ENCODE results near the gene ATP1B4. TPM values are rescaled to one million over a fixed set of nuclear protein-coding genes. Genes with fewer than 3 reads are reported as not detected.

Gene ATP1B4
- polyA plus RNA-seq (2013, experiment 1 of 2): not detected
- not detected for polyA plus RNA-seq (2013, experiment 2 of 2)

DNA sequence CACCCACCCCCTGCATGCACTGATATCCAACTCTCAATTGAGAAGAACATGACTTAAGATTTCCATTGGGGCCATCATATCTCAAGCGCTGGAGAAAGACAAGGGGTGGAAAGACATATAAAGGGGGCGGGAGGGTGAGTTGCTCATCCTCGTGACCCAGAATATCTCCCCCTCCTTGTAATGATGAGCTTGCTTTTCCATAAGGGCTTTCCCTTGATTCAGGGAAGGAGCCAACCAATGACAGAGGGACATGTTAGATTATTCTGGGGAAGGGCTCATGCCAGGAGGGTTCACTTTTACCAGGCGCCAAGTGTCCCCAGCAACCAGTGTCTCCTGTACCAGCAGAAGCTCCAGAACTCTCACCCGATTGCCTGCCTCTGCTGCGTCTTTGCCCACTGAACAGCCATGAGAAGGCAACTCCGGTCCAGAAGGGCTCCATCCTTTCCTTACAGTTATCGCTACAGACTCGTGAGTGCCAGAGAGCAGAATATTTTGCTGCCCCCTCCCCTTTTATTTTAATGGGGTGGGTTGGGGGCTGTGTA, at the start of gene ATP1B4:
Gene ATP1B4 (plus strand): TSS at position 326 of the 542 bp plus-strand sequence. CDS start 80 bp downstream, at position 406.
- 96% methylated on average over 8 of the region's 9 CpGs for WGBS
- no peaks in the 10 kb centered on the region for H3K9me3 ChIP-seq (ENCODE audit: insufficient read depth, low read depth, low read length)
- no peak within 1 kb of the TSS for H3K9ac ChIP-seq (ENCODE audit: low read depth, low read length)
- H3K4me1 ChIP-seq (ENCODE audit: insufficient read depth, low read length): no peaks in the 10 kb centered on the region
- H3K36me3 ChIP-seq (ENCODE audit: insufficient read depth, low read length): no peaks in the 10 kb centered on the region
- no peaks in the 10 kb centered on the region for H3K27me3 ChIP-seq (ENCODE audit: insufficient read depth, low read length)
- H3K4me3 ChIP-seq (ENCODE audit: low read length): no peak within 1 kb of the TSS
- no peak within 1 kb of the TSS for H3K27ac ChIP-seq (ENCODE audit: low read depth, low read length)

DNA sequence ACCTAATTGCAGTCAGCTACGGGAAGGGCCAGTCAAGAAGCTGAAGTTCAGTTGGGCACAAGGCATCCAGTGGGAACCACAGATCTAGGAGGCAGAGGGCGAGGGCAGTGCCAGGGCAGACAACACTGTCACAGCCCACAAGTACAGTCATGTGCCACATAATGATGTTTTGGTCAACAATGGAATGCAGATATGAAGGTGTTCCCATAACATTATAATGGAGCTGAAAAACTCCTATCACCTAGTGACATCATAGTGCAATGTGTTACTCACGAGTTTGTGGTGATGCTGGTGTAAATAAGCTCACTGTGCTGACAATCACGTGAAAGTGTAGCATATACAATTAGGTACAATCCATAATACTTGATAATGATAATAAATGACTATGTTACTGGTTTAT, 46.1 kb upstream of the ATP1B4 start:
- no peak overlapping the region for H3K9ac ChIP-seq (ENCODE audit: low read depth, low read length)
- no peak overlapping the region for H3K27ac ChIP-seq (ENCODE audit: low read depth, low read length)
- H3K9me3 ChIP-seq (ENCODE audit: insufficient read depth, low read depth, low read length): no peaks in the 10 kb centered on the region
- no peaks in the 10 kb centered on the region for H3K4me1 ChIP-seq (ENCODE audit: insufficient read depth, low read length)
- no peaks in the 10 kb centered on the region for H3K36me3 ChIP-seq (ENCODE audit: insufficient read depth, low read length)
- H3K27me3 ChIP-seq (ENCODE audit: insufficient read depth, low read length): peaks cover 61% of the 10 kb centered on the region
- 78% methylated on average over 2 of the region's 4 CpGs for WGBS
- no peak overlapping the region for H3K4me3 ChIP-seq (ENCODE audit: low read length)

DNA sequence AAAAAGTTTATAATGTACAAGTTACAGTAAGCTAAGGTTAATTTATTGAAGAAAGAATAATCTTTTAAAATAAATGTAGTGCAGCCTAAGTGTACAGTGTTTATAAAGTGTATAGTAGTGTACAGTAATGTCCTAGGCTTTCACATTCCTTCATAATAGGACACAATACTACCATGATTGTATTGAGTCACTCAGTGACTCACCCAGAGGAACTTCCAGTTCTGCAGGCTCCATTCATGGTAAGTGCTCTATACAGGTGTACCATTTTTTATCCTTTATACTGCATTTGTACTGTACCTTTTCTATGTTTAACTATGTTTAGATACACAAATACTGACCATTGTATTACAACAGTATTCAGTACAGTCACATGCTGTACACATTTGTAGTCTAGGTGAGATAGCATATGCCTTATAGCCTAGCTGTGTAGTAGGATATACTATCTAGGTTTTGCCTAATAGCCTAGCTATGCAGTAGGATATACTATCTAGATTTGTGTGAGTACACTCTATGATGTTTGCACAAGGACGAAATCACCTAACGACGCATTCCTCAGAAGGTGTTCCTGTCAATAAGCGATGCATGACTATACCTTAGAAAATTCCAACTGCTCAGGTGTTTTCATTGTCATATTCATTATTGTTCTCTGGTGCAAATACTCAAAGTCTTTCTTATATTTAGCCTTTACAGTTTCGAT, 45.2 kb upstream of the ATP1B4 start:
- Histone ChIP-seq H3K4me1 (ENCODE audit: insufficient read depth, low read length) (no peaks in the 10 kb centered on the region), H3K27ac (ENCODE audit: low read depth, low read length) (no peak overlapping the region), H3K27me3 (ENCODE audit: insufficient read depth, low read length) (peaks cover 52% of the 10 kb centered on the region), H3K9me3 (ENCODE audit: insufficient read depth, low read depth, low read length) (no peaks in the 10 kb centered on the region), H3K9ac (ENCODE audit: low read depth, low read length) (no peak overlapping the region), H3K36me3 (ENCODE audit: insufficient read depth, low read length) (no peaks in the 10 kb centered on the region), H3K4me3 (ENCODE audit: low read length) (no peak overlapping the region)
- 86% methylated on average over 4 of the region's 5 CpGs for WGBS

GRCh38 chrX:120318411-120318810, 43.5 kb upstream of the ATP1B4 start:
- Histone ChIP-seq H3K27me3 (ENCODE audit: insufficient read depth, low read length) (peaks cover 35% of the 10 kb centered on the region), H3K4me3 (ENCODE audit: low read length) (no peak overlapping the region), H3K36me3 (ENCODE audit: insufficient read depth, low read length) (no peaks in the 10 kb centered on the region), H3K4me1 (ENCODE audit: insufficient read depth, low read length) (no peaks in the 10 kb centered on the region), H3K27ac (ENCODE audit: low read depth, low read length) (no peak overlapping the region), H3K9ac (ENCODE audit: low read depth, low read length) (no peak overlapping the region), H3K9me3 (ENCODE audit: insufficient read depth, low read depth, low read length) (no peaks in the 10 kb centered on the region)
- 83% methylated on average over 2 of the region's 4 CpGs for WGBS

DNA sequence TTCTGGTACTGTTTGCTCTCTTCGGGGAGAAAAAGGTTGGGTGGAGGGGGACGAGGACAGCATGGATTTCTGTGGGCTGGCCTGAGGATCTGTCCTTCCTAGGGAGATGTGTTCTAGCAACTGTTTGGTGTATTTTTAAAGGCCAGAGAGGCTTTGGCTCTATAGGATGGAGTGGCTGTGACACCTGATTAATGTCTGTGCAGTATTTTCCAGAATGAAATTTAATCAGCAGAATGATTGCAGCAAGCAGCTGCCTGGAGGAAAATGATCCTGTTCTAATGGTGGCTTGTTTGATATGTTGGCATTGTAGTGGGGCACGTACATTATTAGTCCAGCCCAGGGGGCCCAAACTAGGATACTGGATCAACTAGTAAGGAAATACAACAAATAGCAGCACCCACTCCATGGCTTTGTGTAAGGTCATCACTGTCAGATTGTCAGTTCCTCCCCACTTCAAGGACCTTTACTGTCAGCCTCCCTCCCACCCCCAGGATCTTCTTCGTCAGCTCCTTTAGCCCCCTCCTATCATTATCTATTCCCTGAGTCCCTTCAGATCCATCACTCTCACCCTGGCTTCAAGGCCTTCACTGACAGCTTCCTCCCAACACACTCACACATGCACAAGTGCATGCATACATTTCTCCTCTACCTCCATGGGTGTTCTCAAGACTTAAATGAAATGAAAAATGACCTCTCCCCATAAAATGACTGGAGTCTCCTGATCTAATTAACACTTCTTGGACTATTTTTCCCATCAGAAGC, 40.2 kb upstream of the ATP1B4 start:
- Histone ChIP-seq H3K9ac (ENCODE audit: low read depth, low read length) (no peak overlapping the region), H3K4me1 (ENCODE audit: insufficient read depth, low read length) (no peaks in the 10 kb centered on the region), H3K36me3 (ENCODE audit: insufficient read depth, low read length) (no peaks in the 10 kb centered on the region), H3K4me3 (ENCODE audit: low read length) (no peak overlapping the region), H3K27me3 (ENCODE audit: insufficient read depth, low read length) (peaks cover 11% of the 10 kb centered on the region; the same call in 1 of the 2 replicates), H3K9me3 (ENCODE audit: insufficient read depth, low read depth, low read length) (no peaks in the 10 kb centered on the region), H3K27ac (ENCODE audit: low read depth, low read length) (no peak overlapping the region)
- WGBS: 64% methylated on average over 4 of the region's 4 CpGs

DNA sequence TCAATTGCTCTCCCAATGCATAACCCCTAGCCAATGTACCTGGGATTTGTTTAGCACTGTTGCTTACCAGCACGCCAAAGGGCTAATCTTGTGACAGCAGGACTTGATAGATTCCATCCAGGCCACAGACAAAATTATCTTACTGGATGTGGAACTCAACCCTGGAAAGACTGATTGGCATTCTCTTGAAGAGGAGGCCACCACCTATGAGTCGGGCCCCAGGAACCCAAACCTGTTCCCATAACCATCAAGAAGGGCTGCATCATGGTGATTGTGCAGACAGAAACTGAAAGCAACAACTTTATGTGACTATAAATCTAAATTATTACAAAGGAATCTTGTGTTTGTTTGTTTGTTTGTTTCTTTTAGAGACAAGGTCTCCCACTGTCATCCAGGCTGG, 30.8 kb upstream of the ATP1B4 start:
- H3K36me3 ChIP-seq (ENCODE audit: insufficient read depth, low read length): no peaks in the 10 kb centered on the region
- H3K4me1 ChIP-seq (ENCODE audit: insufficient read depth, low read length): peaks cover 12% of the 10 kb centered on the region
- H3K4me3 ChIP-seq (ENCODE audit: low read length): no peak overlapping the region
- no peak overlapping the region for H3K27ac ChIP-seq (ENCODE audit: low read depth, low read length)
- no peak overlapping the region for H3K9ac ChIP-seq (ENCODE audit: low read depth, low read length)
- H3K9me3 ChIP-seq (ENCODE audit: insufficient read depth, low read depth, low read length): 0 out of 2 replicates have a peak, but pooled peaks cover 4% of the 10 kb centered on the region
- 83% methylated on average over 1 of the region's 2 CpGs for WGBS
- H3K27me3 ChIP-seq (ENCODE audit: insufficient read depth, low read length): no peaks in the 10 kb centered on the region

- Histone ChIP-seq H3K36me3 (ENCODE audit: insufficient read depth, low read length) (no peaks in the 10 kb centered on the region), H3K27ac (ENCODE audit: low read depth, low read length) (no peak overlapping the region), H3K9ac (ENCODE audit: low read depth, low read length) (no peak overlapping the region), H3K9me3 (ENCODE audit: insufficient read depth, low read depth, low read length) (0 out of 2 replicates have a peak, but pooled peaks cover 6% of the 10 kb centered on the region), H3K4me1 (ENCODE audit: insufficient read depth, low read length) (peaks cover 12% of the 10 kb centered on the region), H3K4me3 (ENCODE audit: low read length) (no peak overlapping the region), H3K27me3 (ENCODE audit: insufficient read depth, low read length) (no peaks in the 10 kb centered on the region)
- 11% methylated on average over 1 of the region's 1 CpG for WGBS
Measured at GRCh38 chrX:120332394-120332793, 29.5 kb upstream of the ATP1B4 start.

DNA sequence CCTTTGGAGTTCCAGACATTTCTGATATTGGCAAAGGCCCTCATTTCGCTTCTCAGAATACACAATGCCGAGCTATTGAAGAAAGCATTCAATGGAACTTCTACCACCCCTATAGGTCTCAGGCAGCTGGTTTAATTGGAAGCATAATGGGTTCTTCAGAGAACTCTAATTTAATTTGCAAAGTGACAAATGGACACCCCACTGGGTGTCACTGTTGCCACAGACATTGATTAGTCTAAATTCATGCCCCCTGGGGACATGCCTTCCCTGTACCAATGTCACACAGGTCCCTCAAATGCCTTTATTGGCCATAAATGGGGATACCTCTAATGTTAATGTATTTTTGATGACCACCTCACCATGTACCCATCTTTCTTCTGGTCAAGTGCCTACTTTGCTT, 27.7 kb upstream of the ATP1B4 start:
- H3K9me3 ChIP-seq (ENCODE audit: insufficient read depth, low read depth, low read length): 0 out of 2 replicates have a peak, but pooled peaks cover 6% of the 10 kb centered on the region
- H3K4me3 ChIP-seq (ENCODE audit: low read length): no peak overlapping the region
- H3K27me3 ChIP-seq (ENCODE audit: insufficient read depth, low read length): no peaks in the 10 kb centered on the region
- no peaks in the 10 kb centered on the region for H3K36me3 ChIP-seq (ENCODE audit: insufficient read depth, low read length)
- H3K4me1 ChIP-seq (ENCODE audit: insufficient read depth, low read length): peaks cover 12% of the 10 kb centered on the region
- WGBS: 32% methylated on average over 2 of the region's 2 CpGs
- H3K27ac ChIP-seq (ENCODE audit: low read depth, low read length): no peak overlapping the region
- H3K9ac ChIP-seq (ENCODE audit: low read depth, low read length): no peak overlapping the region

- H3K4me1 ChIP-seq (ENCODE audit: insufficient read depth, low read length): peaks cover 12% of the 10 kb centered on the region
- H3K9ac ChIP-seq (ENCODE audit: low read depth, low read length): no peak overlapping the region
- no peaks in the 10 kb centered on the region for H3K27me3 ChIP-seq (ENCODE audit: insufficient read depth, low read length)
- 83% methylated on average over 1 of the region's 1 CpG for WGBS
- H3K4me3 ChIP-seq (ENCODE audit: low read length): no peak overlapping the region
- no peaks in the 10 kb centered on the region for H3K36me3 ChIP-seq (ENCODE audit: insufficient read depth, low read length)
- no peak overlapping the region for H3K27ac ChIP-seq (ENCODE audit: low read depth, low read length)
- H3K9me3 ChIP-seq (ENCODE audit: insufficient read depth, low read depth, low read length): 0 out of 2 replicates have a peak, but pooled peaks cover 6% of the 10 kb centered on the region
Measured at GRCh38 chrX:120334603-120335002, 27.3 kb upstream of the ATP1B4 start.

DNA sequence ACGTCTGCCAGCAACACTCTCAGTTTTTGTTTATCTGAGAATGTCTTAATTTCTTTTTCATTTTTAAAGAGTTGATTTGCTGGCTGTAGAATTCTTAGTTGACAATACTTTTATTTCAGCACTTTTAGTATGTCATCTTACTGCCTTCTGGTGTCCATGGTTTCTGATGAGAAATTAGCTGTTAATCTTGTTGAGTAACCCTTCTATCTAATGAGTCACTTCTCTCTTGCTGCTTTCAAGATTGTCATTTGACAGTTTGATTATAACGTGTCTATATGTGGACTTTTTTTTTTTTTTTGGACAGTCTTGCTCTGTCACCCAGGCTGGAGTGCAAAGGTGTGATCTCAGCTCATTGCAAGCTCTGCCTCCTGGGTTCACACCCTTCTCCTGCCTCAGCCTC, 26.6 kb upstream of the ATP1B4 start:
- Histone ChIP-seq H3K27me3 (ENCODE audit: insufficient read depth, low read length) (no peaks in the 10 kb centered on the region), H3K9me3 (ENCODE audit: insufficient read depth, low read depth, low read length) (0 out of 2 replicates have a peak, but pooled peaks cover 6% of the 10 kb centered on the region), H3K4me1 (ENCODE audit: insufficient read depth, low read length) (peaks cover 12% of the 10 kb centered on the region), H3K4me3 (ENCODE audit: low read length) (no peak overlapping the region), H3K27ac (ENCODE audit: low read depth, low read length) (no peak overlapping the region), H3K9ac (ENCODE audit: low read depth, low read length) (no peak overlapping the region), H3K36me3 (ENCODE audit: insufficient read depth, low read length) (no peaks in the 10 kb centered on the region)
- WGBS: 100% methylated on average over 1 of the region's 2 CpGs

- Histone ChIP-seq H3K27me3 (ENCODE audit: insufficient read depth, low read length) (no peaks in the 10 kb centered on the region), H3K4me3 (ENCODE audit: low read length) (no peak overlapping the region), H3K27ac (ENCODE audit: low read depth, low read length) (no peak overlapping the region), H3K4me1 (ENCODE audit: insufficient read depth, low read length) (peaks cover 11% of the 10 kb centered on the region), H3K9ac (ENCODE audit: low read depth, low read length) (no peak overlapping the region), H3K36me3 (ENCODE audit: insufficient read depth, low read length) (no peaks in the 10 kb centered on the region), H3K9me3 (ENCODE audit: insufficient read depth, low read depth, low read length) (0 out of 2 replicates have a peak, but pooled peaks cover 6% of the 10 kb centered on the region)
Measured at GRCh38 chrX:120336899-120337298, 25.0 kb upstream of the ATP1B4 start.

All from HUES64 (cell line).